Transverse colon (tissue), 3 donors: Measurements from ENCODE around the gene KLF18.

Experiments used
- CTCF ChIP-seq, 5 experiments: fragments of 200-600 bp in 3 of 5; fragments of 450-650 bp in 2 of 5; sonication (generic) in 3 of 5; IDR thresholded peaks; 1 replicate in 2 of 5; 2 replicates in 3 of 5; pipeline ENCODE4 v1.5.1; 2016 to 2017; ENCODE audit warnings: antibody characterized with exemption in 5 of 5, inconsistent platforms in 3 of 5, mild to moderate bottlenecking in 2 of 5, moderate library complexity in 1 of 5
- POLR2A ChIP-seq: fragments of 450-650 bp; IDR thresholded peaks from one replicate; pipeline ENCODE4 v1.6.1; 2016; ENCODE audit warnings: antibody characterized with exemption, mild to moderate bottlenecking, moderate library complexity

GRCh38 chr1:44110916-44111315 lies 30.5 kb downstream of the KLF18 start:
- TF ChIP-seq POLR2A = no peak
- no peak for TF ChIP-seq CTCF (IDR thresholded peaks at IDR 0.05)
